Measurements from ENCODE around the gene SRGAP1. TPM values are rescaled to one million over a fixed set of nuclear protein-coding genes. Genes with fewer than 3 reads are reported as not detected.
"Not testable (repeated sequence)": the region's sequence is repeated elsewhere in the genome, so short reads cannot be mapped to it uniquely, and the experiment has no call there.

SRGAP1 gene
- total RNA-seq, 2 donors from 2014 or later = 0.06 to 0.29 TPM

DNA sequence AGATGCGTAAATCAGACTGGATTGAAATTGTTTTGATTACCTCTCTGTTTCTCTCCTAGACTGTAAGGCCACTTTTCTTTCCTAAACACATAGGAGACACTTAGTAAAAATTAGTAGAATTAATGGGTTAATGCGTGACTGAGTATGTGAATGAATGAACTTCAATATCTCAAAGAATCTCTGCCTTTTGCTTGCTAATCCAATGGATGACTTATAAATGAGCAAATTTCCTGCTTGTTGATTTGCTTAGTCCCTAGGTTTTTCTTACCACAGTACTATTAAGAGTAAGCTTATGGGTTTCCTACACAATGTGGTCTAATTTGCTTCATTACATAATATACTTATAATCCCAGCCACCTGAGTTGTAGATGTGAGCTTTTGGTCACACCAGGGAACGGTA lies 164.1 kb downstream of the SRGAP1 start:
- H3K36me3 Mint-ChIP-seq (ENCODE audit: low read depth) = no peaks in the 10 kb centered on the region
- H3K4me1 Mint-ChIP-seq = no peaks in the 10 kb centered on the region
- H3K27me3 Mint-ChIP-seq = peaks cover 3% of the 10 kb centered on the region
- H3K4me3 Mint-ChIP-seq = no peak overlapping the region
- no peak overlapping the region for H3K27ac Mint-ChIP-seq
- ATAC-seq (replicated peaks) = no peak
- H3K9me3 Mint-ChIP-seq = no peaks in the 10 kb centered on the region

DNA sequence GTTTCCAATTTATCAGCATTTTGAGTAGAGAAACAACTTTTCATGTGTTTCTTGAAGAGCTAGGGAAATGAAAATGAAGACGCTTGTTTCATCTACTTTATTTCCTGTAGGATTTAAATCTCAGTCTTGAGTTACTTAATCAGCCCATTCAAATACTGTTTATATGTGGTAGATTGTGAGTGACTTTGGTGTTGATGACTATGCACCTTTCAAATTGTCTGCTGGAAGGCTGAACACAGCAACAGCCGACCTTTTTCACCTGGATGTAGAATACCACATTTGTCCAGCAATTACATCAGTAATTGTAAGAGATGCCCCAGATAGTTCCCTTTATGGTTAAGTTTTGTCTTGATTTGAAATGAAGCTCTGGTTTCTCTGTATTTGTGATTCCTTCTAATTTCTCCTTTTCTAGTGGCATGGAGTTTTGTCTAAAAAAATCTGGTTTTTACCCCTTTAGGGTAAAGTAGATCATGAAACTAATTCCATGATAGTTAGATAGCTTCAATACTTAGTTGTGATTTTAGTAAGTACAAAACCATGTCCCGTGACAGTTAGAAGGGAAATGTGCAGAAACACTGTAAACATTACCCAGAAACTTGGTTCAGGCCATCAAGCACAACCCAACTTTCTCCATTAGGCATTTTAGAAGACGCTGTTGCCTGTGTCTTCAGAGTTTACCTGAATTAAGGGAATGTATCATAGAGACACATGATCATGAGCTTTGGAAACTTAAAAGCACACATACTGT lies 165.0 kb downstream of the SRGAP1 start:
- H3K4me1 Mint-ChIP-seq = no peaks in the 10 kb centered on the region
- ATAC-seq (replicated peaks) = no peak
- no peak overlapping the region for H3K4me3 Mint-ChIP-seq
- H3K9me3 Mint-ChIP-seq = no peaks in the 10 kb centered on the region
- no peaks in the 10 kb centered on the region for H3K36me3 Mint-ChIP-seq (ENCODE audit: low read depth)
- peaks cover 3% of the 10 kb centered on the region for H3K27me3 Mint-ChIP-seq
- no peak overlapping the region for H3K27ac Mint-ChIP-seq

DNA sequence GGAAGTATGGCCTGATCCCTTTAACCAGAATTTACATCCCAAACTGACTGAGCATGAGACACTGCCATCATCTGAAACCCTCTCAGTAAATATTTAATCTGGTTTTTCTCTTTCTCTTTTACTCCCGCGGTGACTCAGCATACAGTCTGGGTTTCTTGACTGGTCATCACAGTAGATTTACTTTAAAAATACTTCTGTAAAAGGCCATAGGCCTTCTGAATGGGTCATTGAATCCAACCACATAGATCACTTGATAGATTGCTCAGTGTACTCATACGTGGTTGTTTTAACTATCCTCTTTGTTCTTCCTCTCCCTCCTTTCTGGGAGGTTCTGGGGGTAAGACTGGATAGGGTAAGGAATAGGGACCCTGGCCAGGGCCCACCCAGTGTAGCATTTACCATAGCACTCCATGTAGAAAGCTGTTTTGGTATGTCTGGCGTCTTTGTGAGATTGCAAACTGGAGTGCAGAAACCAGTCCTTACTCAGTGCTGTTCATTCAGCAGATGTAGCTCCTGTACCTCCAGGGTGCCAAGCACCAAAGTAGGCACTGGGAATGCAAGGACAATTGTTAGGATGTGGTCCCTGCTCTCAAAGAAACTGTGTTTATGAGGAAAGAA lies 165.7 kb downstream of the SRGAP1 start:
- no peak for ATAC-seq (replicated peaks)
- H3K36me3 Mint-ChIP-seq (ENCODE audit: low read depth) = no peaks in the 10 kb centered on the region
- H3K27me3 Mint-ChIP-seq = peaks cover 3% of the 10 kb centered on the region
- H3K4me3 Mint-ChIP-seq = no peak overlapping the region
- H3K9me3 Mint-ChIP-seq = no peaks in the 10 kb centered on the region
- no peak overlapping the region for H3K27ac Mint-ChIP-seq
- H3K4me1 Mint-ChIP-seq = no peaks in the 10 kb centered on the region

DNA sequence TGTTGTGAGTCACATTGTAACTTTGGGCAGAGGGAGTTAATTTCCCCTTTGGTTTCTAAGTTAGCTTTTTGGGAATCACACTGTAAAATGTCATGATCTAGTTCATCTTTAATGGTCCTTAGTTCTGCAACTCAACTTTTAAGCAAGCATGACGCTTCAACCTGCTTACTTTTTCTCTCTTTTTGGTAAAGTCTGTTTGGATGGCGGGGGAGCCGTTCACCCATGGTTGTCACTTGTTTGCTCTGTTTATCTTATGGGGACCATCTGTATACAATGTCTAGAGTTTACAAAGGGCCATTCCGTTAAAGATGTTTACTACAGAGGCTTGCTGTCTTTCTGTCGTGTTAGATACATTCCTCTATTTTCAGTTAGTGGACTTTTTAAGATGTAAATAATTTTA lies 172.0 kb downstream of the SRGAP1 start:
- Mint-ChIP-seq H3K9me3 (no peaks in the 10 kb centered on the region), H3K27me3 (peaks cover 5% of the 10 kb centered on the region), H3K4me1 (no peaks in the 10 kb centered on the region), H3K27ac (no peak overlapping the region), H3K36me3 (ENCODE audit: low read depth) (no peaks in the 10 kb centered on the region), H3K4me3 (no peak overlapping the region)
- ATAC-seq (replicated peaks) = no peak

DNA sequence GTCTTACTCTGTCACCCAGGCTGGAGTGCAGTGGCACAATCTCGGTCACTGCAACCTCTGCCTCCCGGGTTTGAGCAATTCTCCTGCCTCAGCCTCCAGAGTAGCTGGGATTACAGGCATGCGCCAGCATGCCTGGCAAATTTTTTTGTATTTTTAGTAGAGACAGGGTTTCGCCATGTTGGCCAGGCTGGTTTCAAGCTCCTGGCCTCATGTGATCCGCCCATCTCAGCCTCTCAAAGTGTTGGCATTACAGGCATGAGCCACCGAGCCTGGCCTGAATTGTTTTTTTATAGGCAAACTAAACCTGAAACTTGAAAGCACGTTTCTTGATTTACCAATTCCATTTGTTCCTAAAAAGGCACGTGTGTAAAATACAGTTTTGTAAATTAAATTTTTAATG lies 173.6 kb downstream of the SRGAP1 start:
- not testable (repeated sequence) for ATAC-seq (replicated peaks); H3K4me3 Mint-ChIP-seq; H3K9me3 Mint-ChIP-seq; H3K36me3 Mint-ChIP-seq (ENCODE audit: low read depth); H3K27me3 Mint-ChIP-seq; H3K27ac Mint-ChIP-seq; H3K4me1 Mint-ChIP-seq

DNA sequence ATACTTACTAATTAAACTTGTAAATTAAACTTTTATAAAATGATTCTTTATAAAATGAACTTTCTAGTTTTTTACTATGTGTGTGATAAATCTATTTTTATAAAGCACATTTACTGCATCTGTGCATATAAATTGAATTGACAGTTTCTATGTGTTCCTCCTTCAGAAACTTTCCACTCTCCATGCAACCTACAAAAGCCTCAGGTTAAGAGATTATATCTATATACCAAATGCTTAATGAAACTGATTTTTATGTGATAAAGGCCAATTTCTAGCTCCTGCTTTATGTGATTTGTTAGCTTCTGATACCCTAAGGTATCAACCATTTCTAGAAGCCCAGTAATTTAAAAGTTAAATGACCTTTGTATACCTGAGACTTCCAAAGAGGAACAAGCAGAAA lies 174.0 kb downstream of the SRGAP1 start:
- no peaks in the 10 kb centered on the region for H3K36me3 Mint-ChIP-seq (ENCODE audit: low read depth)
- no peaks in the 10 kb centered on the region for H3K9me3 Mint-ChIP-seq
- H3K4me3 Mint-ChIP-seq = no peak overlapping the region
- no peak overlapping the region for H3K27ac Mint-ChIP-seq
- H3K27me3 Mint-ChIP-seq = peaks cover 5% of the 10 kb centered on the region
- no peaks in the 10 kb centered on the region for H3K4me1 Mint-ChIP-seq
- ATAC-seq (replicated peaks) = no peak

DNA sequence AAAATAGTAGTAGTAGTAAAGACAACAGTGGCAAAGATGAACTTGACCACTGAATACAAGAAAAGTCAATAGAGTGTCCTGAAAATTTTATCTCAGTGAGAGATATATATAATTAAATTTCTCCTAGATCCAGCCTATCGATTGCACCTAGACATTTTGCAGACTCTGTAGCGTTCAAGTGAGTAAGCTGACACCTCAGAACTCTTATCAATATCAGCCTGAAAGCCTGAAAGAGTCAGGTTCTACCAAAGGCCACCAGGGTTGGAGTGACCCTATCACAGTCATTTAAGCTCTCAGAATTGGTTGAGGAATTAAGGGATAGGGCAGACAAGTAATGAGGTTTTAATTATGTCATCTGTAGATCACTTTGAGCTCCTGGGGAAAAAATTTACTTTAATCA lies 174.6 kb downstream of the SRGAP1 start:
- Mint-ChIP-seq H3K36me3 (ENCODE audit: low read depth) (no peaks in the 10 kb centered on the region), H3K4me3 (no peak overlapping the region), H3K9me3 (no peaks in the 10 kb centered on the region), H3K27ac (no peak overlapping the region), H3K4me1 (no peaks in the 10 kb centered on the region), H3K27me3 (peaks cover 5% of the 10 kb centered on the region)
- no peak for ATAC-seq (replicated peaks)

DNA sequence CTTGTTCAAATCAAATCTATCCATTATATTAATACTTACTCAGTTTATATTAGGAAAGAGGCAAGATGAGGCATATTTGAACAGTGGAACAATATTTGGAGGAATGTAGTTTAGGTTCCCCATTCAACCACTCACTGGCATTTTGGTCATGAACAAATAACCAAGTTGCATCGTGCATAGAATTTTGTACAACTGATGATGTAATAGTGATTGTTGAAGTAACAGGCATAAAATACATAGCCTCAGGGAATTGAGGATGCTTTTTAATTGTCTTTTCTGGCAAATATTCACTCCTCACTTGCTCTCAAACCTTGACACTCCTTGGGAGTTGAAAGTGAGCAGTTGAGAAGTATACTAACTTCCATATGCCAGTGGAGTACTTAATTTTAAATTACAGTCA lies 175.2 kb downstream of the SRGAP1 start:
- Mint-ChIP-seq H3K4me1 (no peaks in the 10 kb centered on the region), H3K4me3 (no peak overlapping the region), H3K27me3 (peaks cover 5% of the 10 kb centered on the region), H3K27ac (no peak overlapping the region), H3K9me3 (no peaks in the 10 kb centered on the region), H3K36me3 (ENCODE audit: low read depth) (no peaks in the 10 kb centered on the region)
- ATAC-seq (replicated peaks) = no peak

DNA sequence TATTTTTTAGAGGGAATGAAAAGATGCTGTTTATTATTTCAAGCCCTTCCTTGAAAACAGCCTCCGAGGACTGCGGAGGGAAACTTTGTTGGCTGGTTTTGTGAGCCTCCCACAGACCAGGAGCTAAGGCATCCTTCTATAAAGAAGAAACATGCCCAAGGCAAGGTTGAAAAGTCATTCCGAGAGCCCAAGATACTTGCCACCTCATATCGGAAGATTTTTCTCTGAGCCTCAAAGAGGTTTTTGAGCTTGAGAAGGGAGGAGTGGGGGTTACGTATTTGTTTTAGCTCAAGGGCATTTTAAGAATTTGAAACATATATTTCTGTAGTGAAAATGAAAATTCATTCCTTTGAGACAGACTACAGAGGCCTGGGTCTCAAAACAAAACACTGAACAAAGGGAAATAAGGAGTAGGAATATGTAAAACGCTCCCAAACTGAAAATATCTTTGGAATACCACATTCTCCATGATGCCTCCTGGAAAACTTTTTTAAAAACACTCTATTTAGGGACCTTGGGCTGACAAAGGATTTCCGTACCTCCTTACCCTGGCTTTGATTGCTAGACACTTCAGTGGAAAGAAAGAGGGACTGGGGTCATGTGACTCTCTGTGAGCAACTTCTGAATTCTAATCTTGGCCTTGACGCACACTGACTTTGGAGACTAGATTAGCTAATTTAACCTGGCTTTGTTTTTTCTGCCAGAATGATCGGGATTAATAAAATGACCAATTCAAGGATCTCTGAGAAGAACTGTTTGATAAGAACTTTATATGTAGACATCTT lies 180.9 kb downstream of the SRGAP1 start:
- H3K9me3 Mint-ChIP-seq = no peaks in the 10 kb centered on the region
- peak; percentile 81 for ATAC-seq (replicated peaks)
- H3K4me3 Mint-ChIP-seq = peak overlapping the region; percentile 25
- H3K4me1 Mint-ChIP-seq = no peaks in the 10 kb centered on the region
- H3K27ac Mint-ChIP-seq = no peak overlapping the region
- H3K27me3 Mint-ChIP-seq = peaks cover 4% of the 10 kb centered on the region
- H3K36me3 Mint-ChIP-seq (ENCODE audit: low read depth) = no peaks in the 10 kb centered on the region

DNA sequence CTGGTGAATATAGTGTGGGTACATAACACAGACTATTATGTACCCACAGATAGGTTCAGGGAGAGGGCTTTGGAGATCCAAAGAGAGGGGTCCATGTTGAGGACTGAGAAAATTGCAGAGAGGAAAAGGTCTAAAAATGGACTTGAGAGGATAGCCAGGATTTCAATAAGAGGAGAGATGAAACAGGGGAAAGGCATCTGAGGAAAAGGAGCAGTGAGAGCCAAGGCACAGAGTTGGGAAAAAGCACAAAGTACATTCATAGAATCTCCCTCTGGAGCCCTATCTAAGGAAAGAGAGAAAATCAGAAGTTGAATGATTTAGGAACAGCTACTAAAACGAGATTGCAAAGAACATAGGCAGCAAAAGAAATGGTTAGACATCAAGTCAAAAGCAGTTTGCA lies 182.8 kb downstream of the SRGAP1 start:
- Mint-ChIP-seq H3K27ac (no peak overlapping the region), H3K4me3 (no peak overlapping the region), H3K27me3 (peaks cover 4% of the 10 kb centered on the region), H3K36me3 (ENCODE audit: low read depth) (no peaks in the 10 kb centered on the region), H3K4me1 (no peaks in the 10 kb centered on the region), H3K9me3 (no peaks in the 10 kb centered on the region)
- ATAC-seq (replicated peaks) = no peak

DNA sequence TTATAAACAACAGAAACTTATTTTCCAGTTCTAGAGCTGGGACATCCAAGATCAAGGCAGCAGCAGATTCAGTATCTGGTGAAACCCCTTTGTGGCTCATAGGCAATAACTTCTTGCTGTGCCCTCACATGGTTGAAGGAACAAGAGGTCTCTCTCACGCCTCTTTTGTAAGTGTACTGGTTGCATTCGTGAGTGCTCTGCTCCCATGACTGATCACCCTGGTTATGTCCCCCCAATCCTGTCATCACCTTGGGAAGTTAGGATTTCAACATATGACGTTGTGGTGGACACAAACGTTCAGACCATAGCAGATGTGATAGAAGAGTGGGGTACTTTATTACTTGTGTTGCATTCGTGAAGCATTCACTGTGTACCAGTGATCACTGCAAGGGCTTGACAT lies 184.0 kb downstream of the SRGAP1 start:
- no peak for ATAC-seq (replicated peaks)
- no peaks in the 10 kb centered on the region for H3K9me3 Mint-ChIP-seq
- no peaks in the 10 kb centered on the region for H3K36me3 Mint-ChIP-seq (ENCODE audit: low read depth)
- no peak overlapping the region for H3K4me3 Mint-ChIP-seq
- no peaks in the 10 kb centered on the region for H3K4me1 Mint-ChIP-seq
- H3K27ac Mint-ChIP-seq = no peak overlapping the region
- H3K27me3 Mint-ChIP-seq = peaks cover 4% of the 10 kb centered on the region

DNA sequence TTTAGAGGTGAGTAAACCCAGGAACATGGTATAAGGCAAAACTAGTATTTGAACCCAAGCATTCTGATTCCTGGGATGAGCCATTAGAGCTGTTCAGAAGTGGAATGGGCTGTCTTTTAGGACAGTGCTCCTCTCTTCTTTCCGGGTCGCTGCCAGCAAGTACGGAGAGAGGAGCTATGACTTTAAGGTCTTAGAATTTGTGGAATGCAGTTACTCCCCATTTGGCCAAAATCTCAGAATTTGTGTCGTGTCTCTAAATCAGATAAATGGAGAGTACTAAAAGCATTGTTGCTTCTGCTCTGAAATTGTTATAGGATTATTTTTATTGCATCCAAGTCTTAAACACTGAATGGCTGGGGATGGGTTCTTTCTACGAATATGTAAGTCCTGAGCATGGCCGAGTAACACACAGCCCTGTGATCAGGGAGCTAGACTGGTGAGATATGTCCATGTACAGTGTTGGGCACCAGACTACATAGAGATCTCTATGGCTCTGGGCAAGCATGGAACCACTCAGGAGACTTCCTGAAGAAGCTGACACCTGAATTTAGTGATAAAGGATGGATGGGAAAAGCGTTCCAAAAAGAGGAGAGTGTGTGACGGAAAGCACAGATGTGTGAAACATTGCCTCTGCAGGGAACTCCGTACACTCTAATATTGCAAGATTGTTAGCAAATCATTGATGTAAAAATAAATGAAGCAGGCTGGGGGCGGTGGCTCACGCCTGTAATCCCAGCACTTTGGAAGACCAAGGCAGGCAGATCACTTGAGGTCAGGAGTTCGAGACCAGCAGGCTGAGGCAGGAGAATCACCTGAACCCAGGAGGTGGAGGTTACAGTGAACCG lies 184.7 kb downstream of the SRGAP1 start:
- ATAC-seq (replicated peaks) = no peak
- H3K4me1 Mint-ChIP-seq = no peaks in the 10 kb centered on the region
- H3K27me3 Mint-ChIP-seq = peaks cover 6% of the 10 kb centered on the region
- no peaks in the 10 kb centered on the region for H3K9me3 Mint-ChIP-seq
- H3K27ac Mint-ChIP-seq = no peak overlapping the region
- no peaks in the 10 kb centered on the region for H3K36me3 Mint-ChIP-seq (ENCODE audit: low read depth)
- no peak overlapping the region for H3K4me3 Mint-ChIP-seq

DNA sequence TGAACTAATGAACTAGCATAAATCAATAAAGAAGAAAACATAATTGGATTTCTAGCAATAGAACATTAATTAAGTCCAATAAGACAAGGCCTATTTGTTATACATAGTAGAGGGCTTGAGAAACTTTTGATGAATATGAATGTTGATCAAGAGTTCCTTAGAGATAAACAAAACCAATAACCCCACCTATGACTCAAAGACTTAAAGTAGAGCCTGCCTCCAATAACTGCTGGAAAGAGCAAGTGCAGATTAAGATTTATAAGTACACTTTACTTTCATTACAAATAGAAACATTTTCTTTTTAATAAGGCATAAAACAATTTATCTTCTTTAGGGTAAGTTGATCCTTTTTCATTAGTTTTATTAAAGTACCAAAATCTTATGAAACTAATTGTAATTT lies 185.7 kb downstream of the SRGAP1 start:
- Mint-ChIP-seq H3K27ac (no peak overlapping the region), H3K36me3 (ENCODE audit: low read depth) (no peaks in the 10 kb centered on the region)

DNA sequence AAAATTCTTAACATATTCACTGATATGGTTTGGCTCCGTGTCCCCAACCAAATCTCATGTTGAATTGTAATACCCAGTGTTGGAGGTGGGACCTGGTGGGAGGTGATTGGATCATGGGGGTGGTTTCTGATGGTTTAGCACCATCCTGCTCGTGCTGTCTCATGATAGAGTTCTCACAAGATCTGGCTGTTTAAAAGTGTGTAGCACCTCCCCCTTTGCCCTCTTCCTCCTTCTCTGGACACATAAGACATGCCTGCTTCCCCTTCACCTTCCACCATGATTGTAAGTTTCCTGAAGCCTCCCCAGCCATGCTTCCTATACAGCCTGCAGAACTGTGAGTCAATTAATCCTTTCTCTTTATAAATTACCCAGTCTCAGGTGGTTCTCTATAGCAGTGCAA lies 189.6 kb downstream of the SRGAP1 start:
- ATAC-seq (replicated peaks); H3K9me3 Mint-ChIP-seq; H3K4me3 Mint-ChIP-seq; H3K4me1 Mint-ChIP-seq; H3K36me3 Mint-ChIP-seq (ENCODE audit: low read depth); H3K27ac Mint-ChIP-seq; H3K27me3 Mint-ChIP-seq: not testable (repeated sequence)

More for the DNA sequence above, 185.7 kb downstream of the SRGAP1 start:
- Mint-ChIP-seq H3K27me3 (peaks cover 6% of the 10 kb centered on the region), H3K4me3 (no peak overlapping the region), H3K4me1 (no peaks in the 10 kb centered on the region), H3K9me3 (no peaks in the 10 kb centered on the region)
- ATAC-seq (replicated peaks) = no peak
